Endothelial cell of umbilical vein (primary cell): ENCODE results near the gene DDX56. TPM values are rescaled to one million over a fixed set of nuclear protein-coding genes. Genes with fewer than 3 reads are reported as not detected.

Experiments used
- Bru-seq: library from RNA; stranded (reverse); fragments of 400-500 nt; gene quantifications from one replicate; lab custom pipeline; 2021; lab: Mats Ljungman, UMichigan
- BruChase-seq, 2 experiments: library from RNA; stranded (reverse); fragments of 400-500 nt; gene quantifications; one replicate each; lab custom pipeline; 2021; lab: Mats Ljungman, UMichigan
- BruUV-seq: library from RNA; stranded (reverse); fragments of 400-500 nt; replicated peaks from 2 replicates; lab custom pipeline; 2021; lab: Mats Ljungman, UMichigan
- CTCF ChIA-PET: fragments of 300-600, 350-600 bp; sonication (Branson Sonifier 250); formaldehyde crosslinking; loops from one replicate; lab custom pipeline; 2021; ENCODE audit warnings: antibody characterized with exemption, inconsistent platforms; lab: Charles Lee
- POLR2A ChIA-PET: fragments of 300-600, 350-600 bp; sonication (Branson Sonifier 250); formaldehyde crosslinking; loops from one replicate; lab custom pipeline; 2021; ENCODE audit warnings: antibody characterized with exemption, inconsistent platforms; lab: Charles Lee
- DNase-seq: peaks from one replicate; pipeline ENCODE4 v3.0.0-alpha.2; 2011; ENCODE audit warnings: low read depth, low spot score
- FAIRE-seq: peaks from 2 replicates; lab custom pipeline; 2011; peaks lifted over from hg19 to GRCh38; lab: Jason Lieb, UNC
- H2AFZ ChIP-seq: 2 replicates; pipeline ENCODE4 v1.6.0; 2012; ENCODE audit warnings: low read depth, low read length, control low read depth, inconsistent platforms
- H3K27ac ChIP-seq: 2 replicates; pipeline ENCODE4 v1.5.1; 2011; ENCODE audit warnings: low read depth, mild to moderate bottlenecking, control low read depth, low read length, moderate library complexity; ENCODE audit not compliant: insufficient read depth
- H3K27me3 ChIP-seq, 2 experiments: 2 replicates each; pipeline versions ENCODE4 v1.6.0 to v1.6.1; 2011; ENCODE audit warnings: low read length in 2 of 2, mixed read lengths in 1 of 2; ENCODE audit not compliant: control insufficient read depth in 2 of 2, insufficient read depth in 2 of 2
- H3K36me3 ChIP-seq, 2 experiments: 2 replicates in 1 of 2; 3 replicates in 1 of 2; pipeline ENCODE4 v1.5.1; 2011; ENCODE audit warnings: low read length in 2 of 2, mild to moderate bottlenecking in 1 of 2, moderate library complexity in 1 of 2; ENCODE audit not compliant: control insufficient read depth in 2 of 2, insufficient read depth in 2 of 2; ENCODE audit errors: extremely low read depth in 1 of 2
- H3K4me1 ChIP-seq: 3 replicates; pipeline ENCODE4 v1.5.1; 2011; ENCODE audit warnings: mild to moderate bottlenecking, low read length; ENCODE audit not compliant: control insufficient read depth, insufficient read depth; ENCODE audit errors: extremely low read depth
- H3K4me2 ChIP-seq: 2 replicates; pipeline ENCODE4 v1.6.1; 2011; ENCODE audit warnings: low read length, control low read depth, mixed read lengths; ENCODE audit not compliant: insufficient read depth
- H3K4me3 ChIP-seq, 3 experiments: fragments of 200-600 bp in 1 of 3; sonication (generic), shearing (Covaris generic) in 1 of 3; replicated peaks in 1 of 3; 2 replicates each; pipeline ENCODE4 v1.5.1; 2011 to 2016; ENCODE audit warnings: control low read depth in 3 of 3, low read length in 3 of 3, mild to moderate bottlenecking in 2 of 3, inconsistent platforms in 1 of 3, low read depth in 1 of 3, moderate library complexity in 1 of 3; ENCODE audit not compliant: insufficient read depth in 1 of 3
- H3K79me2 ChIP-seq: 2 replicates; pipeline ENCODE4 v1.6.0; 2012; ENCODE audit warnings: low read length, inconsistent platforms; ENCODE audit not compliant: control insufficient read depth, insufficient read depth
- H3K9ac ChIP-seq: replicated peaks from 2 replicates; pipeline ENCODE3; 2011; ENCODE audit warnings: low read length, control low read depth; ENCODE audit not compliant: insufficient read depth; ENCODE audit errors: extremely low read depth
- H3K9me1 ChIP-seq: replicated peaks from 3 replicates; pipeline ENCODE4 v1.6.0; 2011; ENCODE audit warnings: mild to moderate bottlenecking, low read length; ENCODE audit not compliant: control insufficient read depth, insufficient read depth; ENCODE audit errors: extremely low read depth
- H3K9me3 ChIP-seq: replicated peaks from 2 replicates; pipeline ENCODE4 v1.5.1; 2012; ENCODE audit warnings: low read length, inconsistent platforms; ENCODE audit not compliant: control insufficient read depth, insufficient read depth
- H4K20me1 ChIP-seq: replicated peaks from 2 replicates; pipeline ENCODE3; 2011; ENCODE audit warnings: mild to moderate bottlenecking, low read length; ENCODE audit not compliant: control insufficient read depth, insufficient read depth; ENCODE audit errors: extremely low read depth
- EZH2 ChIP-seq: IDR thresholded peaks from 2 replicates; pipeline ENCODE4 v1.6.1; 2012; ENCODE audit warnings: borderline replicate concordance, low read depth, mild to moderate bottlenecking, moderate library complexity, low read length, inconsistent platforms; ENCODE audit not compliant: severe bottlenecking
- GATA2 ChIP-seq: IDR thresholded peaks from 2 replicates; pipeline ENCODE4 v1.7.0; 2011; ENCODE audit warnings: low read depth, mild to moderate bottlenecking, moderate library complexity, mixed read lengths, low read length; ENCODE audit not compliant: insufficient read length, insufficient read depth
- JUN ChIP-seq: IDR thresholded peaks from 2 replicates; pipeline ENCODE4 v1.6.1; 2011; ENCODE audit warnings: borderline replicate concordance, low read depth; ENCODE audit not compliant: insufficient read length, insufficient read depth
- POLR2A ChIP-seq: IDR thresholded peaks from 2 replicates; pipeline ENCODE4 v1.6.1; 2012; ENCODE audit warnings: low read depth, mild to moderate bottlenecking, control low read depth, low read length
- POLR2AphosphoS5 ChIP-seq: IDR thresholded peaks from 2 replicates; pipeline ENCODE4 v1.6.1; 2012; ENCODE audit warnings: low read depth, mild to moderate bottlenecking, control low read depth, low read length, moderate library complexity; ENCODE audit not compliant: insufficient read depth
- dilution Hi-C: fragments of 300-500 bp; cut with MboI; formaldehyde crosslinking; loops from one replicate; pipeline ENCODE4 v1.15.0; 2019; ENCODE audit warnings: low sequenced_read_pairs; ENCODE audit not compliant: extremely low pct_ligation_motif_present
- intact Hi-C: fragments of 100-400 bp; cut with micrococcal nuclease; formaldehyde crosslinking; loops from one replicate; pipeline ENCODE4 v1.10.0; 2022
- long read RNA-seq: library from polyadenylated mRNA; stranded (forward); transcript quantifications from one replicate; pipeline ENCODE4 v2.0.0, GENCODE V29; 2021
- polyA minus RNA-seq, 3 experiments: library from RNA; depleted of rRNA, polyadenylated mRNA; stranded (reverse); fragments of >200 nt; gene quantifications; 1 replicate in 1 of 3; 2 replicates in 2 of 3; pipeline ENCODE4 v1.2.3, GENCODE V29; 2011
- polyA plus RNA-seq, 4 experiments: library from polyadenylated mRNA; depleted of rRNA in 3 of 4; stranded (reverse) in 3 of 4; unstranded in 1 of 4; fragments of >200 nt; gene quantifications; 2 replicates each; pipeline versions ENCODE4 v1.2.1 to v1.2.3, GENCODE V29; 2011 to 2012; ENCODE audit warnings: missing spikeins in 1 of 4
- total RNA-seq: library from RNA; stranded (reverse); gene quantifications from 2 replicates; pipeline ENCODE4 v1.2.3, GENCODE V29; 2021
- TF ChIP-seq, protein P1 (sequence below), 2 donors: IDR thresholded peaks; 1 replicate in 1 of 2; 2 replicates in 1 of 2; pipeline ENCODE4 v1.5.1; 2011; ENCODE audit warnings: low read length in 2 of 2, mild to moderate bottlenecking in 2 of 2, moderate library complexity in 2 of 2, control low read depth in 1 of 2, inconsistent platforms in 1 of 2, low read depth in 1 of 2; ENCODE audit not compliant: insufficient read depth in 1 of 2; ENCODE audit errors: extremely low read depth in 1 of 2
- TF ChIP-seq, protein P2 (sequence below): IDR thresholded peaks from 2 replicates; pipeline ENCODE4 v1.6.1; 2011; ENCODE audit not compliant: insufficient read depth, insufficient read length

The DDX56 gene, protein sequence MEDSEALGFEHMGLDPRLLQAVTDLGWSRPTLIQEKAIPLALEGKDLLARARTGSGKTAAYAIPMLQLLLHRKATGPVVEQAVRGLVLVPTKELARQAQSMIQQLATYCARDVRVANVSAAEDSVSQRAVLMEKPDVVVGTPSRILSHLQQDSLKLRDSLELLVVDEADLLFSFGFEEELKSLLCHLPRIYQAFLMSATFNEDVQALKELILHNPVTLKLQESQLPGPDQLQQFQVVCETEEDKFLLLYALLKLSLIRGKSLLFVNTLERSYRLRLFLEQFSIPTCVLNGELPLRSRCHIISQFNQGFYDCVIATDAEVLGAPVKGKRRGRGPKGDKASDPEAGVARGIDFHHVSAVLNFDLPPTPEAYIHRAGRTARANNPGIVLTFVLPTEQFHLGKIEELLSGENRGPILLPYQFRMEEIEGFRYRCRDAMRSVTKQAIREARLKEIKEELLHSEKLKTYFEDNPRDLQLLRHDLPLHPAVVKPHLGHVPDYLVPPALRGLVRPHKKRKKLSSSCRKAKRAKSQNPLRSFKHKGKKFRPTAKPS
- total RNA-seq (93.4 and 96.6 TPM in 2 replicates), polyA plus RNA-seq (94.7 and 102 TPM in 2 replicates), polyA minus RNA-seq (79.2 and 98.5 TPM in 2 replicates), Bru-seq, nascent RNA (percentile 80 among the genes with signal in this experiment), BruChase-seq, experiment 1, labeled RNA remaining after a 6-hour chase (percentile 94 among the genes with signal in this experiment), BruChase-seq, experiment 2, labeled RNA remaining after a 2-hour chase (percentile 90 among the genes with signal in this experiment)
- polyA plus RNA-seq (2011; cell fraction: cytosol; rRNA removed) = 66.4 and 67.2 TPM in 2 replicates
- polyA plus RNA-seq (2011; cell fraction: nucleus; rRNA removed) = 272 and 287 TPM in 2 replicates
- 61.9 and 86.4 TPM in 2 replicates for polyA plus RNA-seq (2012)
- polyA minus RNA-seq (2011; cell fraction: cytosol; rRNA and poly(A)+ RNA removed) = 69.1 TPM
- polyA minus RNA-seq (2011; cell fraction: nucleus; rRNA and poly(A)+ RNA removed) = 54.5 and 59.4 TPM in 2 replicates
- long read RNA-seq, transcript DDX56-201 (14 exons, 2,336 nt) = major isoform, 190 of 265 reads
- long read RNA-seq, transcript DDX56-206 (14 exons, 1,853 nt) = minor isoform, 7 of 265 reads
- long read RNA-seq, partial matches to known transcripts = 17 of 265 reads
- long read RNA-seq, other reads (novel, unspliced or antisense) = 47 of 265 reads

DNA sequence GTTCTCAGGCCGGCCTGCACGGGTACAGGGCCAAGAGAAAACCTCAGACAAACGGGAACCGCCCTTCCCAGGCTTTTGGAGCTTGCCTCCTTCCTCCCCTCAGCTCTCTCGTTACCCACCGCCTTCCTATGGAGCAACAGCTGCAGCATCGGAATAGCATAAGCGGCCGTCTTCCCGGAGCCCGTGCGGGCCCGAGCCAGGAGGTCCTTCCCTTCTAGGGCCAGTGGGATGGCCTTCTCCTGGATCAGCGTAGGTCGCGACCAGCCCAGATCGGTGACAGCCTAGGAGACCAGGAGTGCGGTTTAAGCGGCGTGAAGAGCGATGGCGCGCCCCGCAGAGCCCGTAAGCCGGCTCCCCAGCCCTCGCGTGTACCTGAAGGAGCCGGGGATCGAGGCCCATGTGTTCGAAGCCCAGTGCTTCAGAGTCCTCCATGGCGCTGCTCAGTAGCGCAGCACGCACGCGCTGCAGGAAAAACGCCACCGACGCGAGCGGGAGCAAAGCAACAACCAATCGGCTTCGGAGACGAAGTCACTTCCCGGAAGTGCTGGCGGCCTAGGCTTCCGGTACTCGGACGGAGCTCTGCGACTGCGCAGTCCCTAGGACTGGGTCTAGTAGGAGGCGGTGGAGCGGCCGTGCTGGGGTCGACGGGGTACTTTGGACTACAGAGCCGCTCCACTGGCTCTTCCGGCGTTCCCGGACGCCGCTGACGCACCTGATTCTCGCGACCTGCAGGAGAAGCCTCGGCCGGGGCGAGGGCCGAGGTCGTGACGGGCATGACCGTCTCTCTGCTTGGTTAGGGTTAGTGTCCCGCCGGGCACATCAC is at the start of gene DDX56:
TSS of gene DDX56 (minus strand) at position 445 of the 823 bp plus-strand sequence. CDS start at position 432, 13 bp downstream.
- POLR2A ChIA-PET = interaction anchor here (0.5 to 1.0 kb wide), 5 partner anchors 9 to 275 kb away, joined by 3 to 6 read pairs (median 4); partner anchors contain the start of genes H2AZ2 and TMED4
- intact Hi-C loops = loop anchor here (5.0 kb wide), 1 partner anchor 316 kb away; no protein-coding TSS in a partner anchor
- DNase-seq (peak; percentile 96), FAIRE-seq (peak; percentile 98)
- BruUV-seq = TSS peak; percentile 55
- H3K9me3 ChIP-seq = no peaks in the 10 kb centered on the region
- H3K79me2 ChIP-seq = peaks cover 26% of the 10 kb centered on the region
- no peaks in the 10 kb centered on the region for H4K20me1 ChIP-seq
- H2AFZ ChIP-seq = peak within 1 kb of the TSS; percentile 60
- H3K4me1 ChIP-seq = peaks cover 9% of the 10 kb centered on the region
- H3K9me1 ChIP-seq = no peaks in the 10 kb centered on the region
- peak within 1 kb of the TSS; percentile 80 for H3K9ac ChIP-seq
- H3K36me3 ChIP-seq = peaks cover 24 to 30% of the 10 kb centered on the region in 2 experiments
- H3K4me2 ChIP-seq = peak within 1 kb of the TSS; percentile 88
- dilution Hi-C loops = no loop called here
- H3K27me3 ChIP-seq = no peaks in the 10 kb centered on the region
- peak within 1 kb of the TSS; percentile 73 for H3K27ac ChIP-seq
- peak within 1 kb of the TSS; percentile 36 to 77 (median 54) for H3K4me3 ChIP-seq
- TF ChIP-seq POLR2AphosphoS5 (peak; percentile 96), JUN (no peak), GATA2 (no peak), EZH2 (no peak), POLR2A (peak; percentile 95)
- TF ChIP-seq, protein P1, sequence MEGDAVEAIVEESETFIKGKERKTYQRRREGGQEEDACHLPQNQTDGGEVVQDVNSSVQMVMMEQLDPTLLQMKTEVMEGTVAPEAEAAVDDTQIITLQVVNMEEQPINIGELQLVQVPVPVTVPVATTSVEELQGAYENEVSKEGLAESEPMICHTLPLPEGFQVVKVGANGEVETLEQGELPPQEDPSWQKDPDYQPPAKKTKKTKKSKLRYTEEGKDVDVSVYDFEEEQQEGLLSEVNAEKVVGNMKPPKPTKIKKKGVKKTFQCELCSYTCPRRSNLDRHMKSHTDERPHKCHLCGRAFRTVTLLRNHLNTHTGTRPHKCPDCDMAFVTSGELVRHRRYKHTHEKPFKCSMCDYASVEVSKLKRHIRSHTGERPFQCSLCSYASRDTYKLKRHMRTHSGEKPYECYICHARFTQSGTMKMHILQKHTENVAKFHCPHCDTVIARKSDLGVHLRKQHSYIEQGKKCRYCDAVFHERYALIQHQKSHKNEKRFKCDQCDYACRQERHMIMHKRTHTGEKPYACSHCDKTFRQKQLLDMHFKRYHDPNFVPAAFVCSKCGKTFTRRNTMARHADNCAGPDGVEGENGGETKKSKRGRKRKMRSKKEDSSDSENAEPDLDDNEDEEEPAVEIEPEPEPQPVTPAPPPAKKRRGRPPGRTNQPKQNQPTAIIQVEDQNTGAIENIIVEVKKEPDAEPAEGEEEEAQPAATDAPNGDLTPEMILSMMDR (IDR thresholded peaks at IDR 0.05; ENCODE audit: extremely low read depth in 1 of 2, insufficient read depth in 1 of 2, low read depth in 1 of 2, low read length in 2 of 2) = no peak
- TF ChIP-seq, protein P2, sequence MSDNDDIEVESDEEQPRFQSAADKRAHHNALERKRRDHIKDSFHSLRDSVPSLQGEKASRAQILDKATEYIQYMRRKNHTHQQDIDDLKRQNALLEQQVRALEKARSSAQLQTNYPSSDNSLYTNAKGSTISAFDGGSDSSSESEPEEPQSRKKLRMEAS = peak; percentile 90
- CTCF ChIA-PET = interaction anchor here (0.8 to 1.6 kb wide), 7 partner anchors 9 to 562 kb away, joined by 3 to 16 read pairs (median 4); partner anchors contain the start of gene TMED4
